C4-2B (cell line): Measurements from ENCODE around the gene B3GLCT.

Experiments
- ZFX ChIP-seq: fragments of 450-650 bp; IDR thresholded peaks from 2 replicates; pipeline ENCODE4 v1.6.1; 2017
- TF ChIP-seq, protein P1 (sequence below): fragments of 450-650 bp; conservative IDR thresholded peaks from 2 replicates; pipeline ENCODE4 v1.5.1; 2017; ENCODE audit warnings: mild to moderate bottlenecking

DNA sequence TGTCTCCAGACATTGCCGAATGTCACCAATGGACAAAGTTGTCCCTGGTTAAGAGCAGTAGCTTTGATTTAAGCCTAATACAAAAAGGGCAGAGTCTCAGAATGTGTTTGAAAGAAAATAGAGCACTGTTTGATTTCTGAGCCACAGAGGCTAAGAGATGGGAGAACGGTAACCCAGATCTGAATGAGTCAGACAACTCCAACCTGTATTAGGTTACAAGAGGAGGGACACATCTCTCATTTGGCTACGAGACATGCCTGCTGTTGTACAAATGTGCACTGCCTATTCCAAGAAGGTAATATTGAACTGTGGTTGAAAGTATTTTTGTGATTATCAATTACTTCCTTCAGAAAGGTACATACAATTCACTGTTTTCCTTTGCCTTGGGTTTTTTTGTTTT lies 33.2 kb upstream of the B3GLCT start:
- TF ChIP-seq, protein P1, sequence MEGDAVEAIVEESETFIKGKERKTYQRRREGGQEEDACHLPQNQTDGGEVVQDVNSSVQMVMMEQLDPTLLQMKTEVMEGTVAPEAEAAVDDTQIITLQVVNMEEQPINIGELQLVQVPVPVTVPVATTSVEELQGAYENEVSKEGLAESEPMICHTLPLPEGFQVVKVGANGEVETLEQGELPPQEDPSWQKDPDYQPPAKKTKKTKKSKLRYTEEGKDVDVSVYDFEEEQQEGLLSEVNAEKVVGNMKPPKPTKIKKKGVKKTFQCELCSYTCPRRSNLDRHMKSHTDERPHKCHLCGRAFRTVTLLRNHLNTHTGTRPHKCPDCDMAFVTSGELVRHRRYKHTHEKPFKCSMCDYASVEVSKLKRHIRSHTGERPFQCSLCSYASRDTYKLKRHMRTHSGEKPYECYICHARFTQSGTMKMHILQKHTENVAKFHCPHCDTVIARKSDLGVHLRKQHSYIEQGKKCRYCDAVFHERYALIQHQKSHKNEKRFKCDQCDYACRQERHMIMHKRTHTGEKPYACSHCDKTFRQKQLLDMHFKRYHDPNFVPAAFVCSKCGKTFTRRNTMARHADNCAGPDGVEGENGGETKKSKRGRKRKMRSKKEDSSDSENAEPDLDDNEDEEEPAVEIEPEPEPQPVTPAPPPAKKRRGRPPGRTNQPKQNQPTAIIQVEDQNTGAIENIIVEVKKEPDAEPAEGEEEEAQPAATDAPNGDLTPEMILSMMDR, result no peak
- TF ChIP-seq ZFX, result no peak
